H9 (cell line): ENCODE data around the gene GALNT9. TPM values are rescaled to one million over a fixed set of nuclear protein-coding genes. Genes with fewer than 3 reads are reported as not detected.
A peak's percentile ranks its signal among the peaks of the same experiment; 100 is the strongest.

Source experiments
- DNase-seq: peaks from one replicate; pipeline ENCODE4 v3.0.0-alpha.2; 2017
- H2AFZ ChIP-seq: one replicate; pipeline ENCODE4 v1.6.1; 2013; ENCODE audit warnings: mild to moderate bottlenecking, low read length, control low read depth, moderate library complexity
- H2AK5ac ChIP-seq: 2 replicates; pipeline ENCODE4 v1.6.1; 2013; ENCODE audit warnings: low read length, control low read depth, mixed read lengths; ENCODE audit not compliant: insufficient read length
- H2BK120ac ChIP-seq: one replicate; pipeline ENCODE4 v1.6.1; 2013; ENCODE audit warnings: low read depth, mild to moderate bottlenecking, low read length, control low read depth, inconsistent platforms; ENCODE audit not compliant: poor library complexity, severe bottlenecking
- H2BK12ac ChIP-seq: 2 replicates; pipeline ENCODE4 v1.6.1; 2013; ENCODE audit warnings: low read length, control low read depth, mixed read lengths, low read depth; ENCODE audit not compliant: insufficient read length
- H2BK15ac ChIP-seq: 2 replicates; pipeline ENCODE4 v1.6.1; 2013; ENCODE audit warnings: low read depth, low read length, control low read depth
- H2BK20ac ChIP-seq: one replicate; pipeline ENCODE4 v1.6.1; 2013; ENCODE audit warnings: low read depth, mild to moderate bottlenecking, low read length, control low read depth, inconsistent platforms; ENCODE audit not compliant: poor library complexity, severe bottlenecking
- H2BK5ac ChIP-seq: 2 replicates; pipeline ENCODE4 v1.6.1; 2013; ENCODE audit warnings: low read length, control low read depth, mixed read lengths; ENCODE audit not compliant: insufficient read length
- H3K14ac ChIP-seq: 2 replicates; pipeline ENCODE4 v1.6.1; 2013; ENCODE audit warnings: low read length, control low read depth; ENCODE audit not compliant: insufficient read depth
- H3K18ac ChIP-seq: 2 replicates; pipeline ENCODE4 v1.6.1; 2013; ENCODE audit warnings: low read depth, mild to moderate bottlenecking, mixed read lengths, low read length, control low read depth; ENCODE audit not compliant: insufficient read length
- H3K23ac ChIP-seq: 2 replicates; pipeline ENCODE4 v1.6.1; 2013; ENCODE audit warnings: low read length, control low read depth, mixed read lengths, low read depth; ENCODE audit not compliant: insufficient read length
- H3K23me2 ChIP-seq: 2 replicates; pipeline ENCODE4 v1.6.1; 2013; ENCODE audit warnings: low read depth, mild to moderate bottlenecking, mixed read lengths, low read length, control low read depth; ENCODE audit not compliant: insufficient read length, poor library complexity, severe bottlenecking
- H3K27ac ChIP-seq: 2 replicates; pipeline ENCODE4 v1.5.1; 2013; ENCODE audit warnings: low read length, control low read depth, mixed read lengths, low read depth; ENCODE audit not compliant: insufficient read length
- H3K27me3 ChIP-seq: 2 replicates; pipeline ENCODE4 v1.6.1; 2013; ENCODE audit warnings: low read length, control low read depth, inconsistent platforms; ENCODE audit not compliant: insufficient read depth
- H3K4ac ChIP-seq: 2 replicates; pipeline ENCODE4 v1.6.1; 2013; ENCODE audit warnings: low read depth, mild to moderate bottlenecking, control low read depth, inconsistent platforms, low read length, moderate library complexity
- H3K4me1 ChIP-seq: 2 replicates; pipeline ENCODE4 v1.6.1; 2013; ENCODE audit warnings: low read length, control low read depth, inconsistent platforms; ENCODE audit not compliant: insufficient read depth
- H3K4me2 ChIP-seq: 2 replicates; pipeline ENCODE4 v1.6.1; 2013; ENCODE audit warnings: low read length, control low read depth, mixed read lengths; ENCODE audit not compliant: insufficient read length, insufficient read depth
- H3K56ac ChIP-seq: 2 replicates; pipeline ENCODE4 v1.6.1; 2013; ENCODE audit warnings: low read depth, mild to moderate bottlenecking, mixed read lengths, low read length, control low read depth; ENCODE audit not compliant: insufficient read length
- H3K79me1 ChIP-seq: 2 replicates; pipeline ENCODE4 v1.6.1; 2013; ENCODE audit warnings: low read depth, mild to moderate bottlenecking, moderate library complexity, low read length, control low read depth, inconsistent platforms; ENCODE audit not compliant: insufficient read depth, poor library complexity, severe bottlenecking
- H3K79me2 ChIP-seq: 2 replicates; pipeline ENCODE4 v1.6.1; 2013; ENCODE audit warnings: low read length, control low read depth, inconsistent platforms; ENCODE audit not compliant: insufficient read depth
- H3K9ac ChIP-seq: 2 replicates; pipeline ENCODE4 v1.6.1; 2013; ENCODE audit warnings: low read length, control low read depth, mixed read lengths; ENCODE audit not compliant: insufficient read length; ENCODE audit errors: extremely low read depth
- H3K9me3 ChIP-seq: one replicate; pipeline ENCODE4 v1.6.1; 2013; ENCODE audit warnings: low read depth, low read length, inconsistent platforms; ENCODE audit not compliant: control insufficient read depth
- H3T11ph ChIP-seq: one replicate; pipeline ENCODE4 v1.6.1; 2013; ENCODE audit warnings: mild to moderate bottlenecking, low read length, control low read depth, inconsistent platforms
- H4K20me1 ChIP-seq: one replicate; pipeline ENCODE4 v1.6.1; 2013; ENCODE audit not compliant: control insufficient read depth, insufficient read length, insufficient read depth
- H4K5ac ChIP-seq: 2 replicates; pipeline ENCODE4 v1.6.1; 2013; ENCODE audit warnings: low read depth, mild to moderate bottlenecking, mixed read lengths, low read length, control low read depth; ENCODE audit not compliant: insufficient read length
- H4K8ac ChIP-seq: replicated peaks from 2 replicates; pipeline ENCODE4 v1.6.1; 2013; ENCODE audit warnings: low read length, control low read depth, mixed read lengths, low read depth; ENCODE audit not compliant: insufficient read length
- H4K91ac ChIP-seq: 2 replicates; pipeline ENCODE4 v1.6.1; 2013; ENCODE audit warnings: low read depth, mild to moderate bottlenecking, moderate library complexity, mixed read lengths, low read length, control low read depth; ENCODE audit not compliant: insufficient read length
- H3K27ac Mint-ChIP-seq, 3 experiments: 2 replicates in 2 of 3; 3 replicates in 1 of 3; pipeline ENCODE4 v1.8.0; 2020 to 2021; ENCODE audit warnings: mixed read lengths in 3 of 3, mild to moderate bottlenecking in 1 of 3, moderate library complexity in 1 of 3
- H3K27me3 Mint-ChIP-seq: 2 replicates; pipeline ENCODE4 v1.8.0; 2021; ENCODE audit warnings: low read depth, mild to moderate bottlenecking, moderate library complexity, mixed read lengths
- H3K36me3 Mint-ChIP-seq, 3 experiments: 2 replicates in 2 of 3; 3 replicates in 1 of 3; pipeline ENCODE4 v1.8.0; 2020 to 2021; ENCODE audit warnings: low read depth in 3 of 3, mixed read lengths in 3 of 3; ENCODE audit not compliant: insufficient read depth in 1 of 3
- H3K4me1 Mint-ChIP-seq, 2 experiments: 2 replicates each; pipeline ENCODE4 v1.8.0; 2020; ENCODE audit warnings: mixed read lengths in 2 of 2
- H3K4me3 Mint-ChIP-seq, 2 experiments: 2 replicates in 1 of 2; 3 replicates in 1 of 2; pipeline ENCODE4 v1.8.0; 2020 to 2021; ENCODE audit warnings: mild to moderate bottlenecking in 2 of 2, mixed read lengths in 2 of 2, moderate library complexity in 1 of 2
- H3K9me3 Mint-ChIP-seq, 2 experiments: 2 replicates in 1 of 2; 3 replicates in 1 of 2; pipeline ENCODE4 v1.8.0; 2020; ENCODE audit warnings: mild to moderate bottlenecking in 2 of 2, mixed read lengths in 2 of 2, moderate library complexity in 1 of 2
- CTCF ChIP-seq: fragments of 200-600 bp; sonication (generic); conservative IDR thresholded peaks from 3 replicates; pipeline ENCODE4 v1.8.0; 2021; ENCODE audit warnings: antibody characterized with exemption, mild to moderate bottlenecking
- WGBS: extraction: QIAGEN DNeasy Blood & Tissue Kit; methylation state at CpG from one replicate; pipeline ENCODE4 v1.1.7; 2013; ENCODE audit warnings: missing lambda C conversion rate, low lambda C conversion rate, mixed read lengths; ENCODE audit not compliant: insufficient read length; ENCODE audit errors: extremely low coverage; 5-methylcytosine and 5-hydroxymethylcytosine counted together
- total RNA-seq: library from RNA; stranded (reverse); gene quantifications from 2 replicates; pipeline ENCODE4 v1.2.1, GENCODE V29; 2021

Gene GALNT9
- total RNA-seq, 1 experiment from 2014 or later = 0.35 TPM

GRCh38 chr12:132191715-132192553, 137.5 kb downstream of the GALNT9 start:
- H3K27me3 Mint-ChIP-seq = peaks cover 93% of the 10 kb centered on the region
- Histone ChIP-seq H3K27me3 (peaks cover 6% of the 10 kb centered on the region; the same call in 1 of the 2 replicates), H3K14ac (no peak overlapping the region)

More at GRCh38 chr12:132191715-132192553, 137.5 kb downstream of the GALNT9 start:
- Histone ChIP-seq H3K4me1 (no peaks in the 10 kb centered on the region), H4K5ac (no peak overlapping the region), H2BK120ac (no peak overlapping the region), H3K23me2 (peaks cover 11% of the 10 kb centered on the region), H2BK15ac (no peak overlapping the region), H3K23ac (no peak overlapping the region), H4K20me1 (no peaks in the 10 kb centered on the region), H4K8ac (no peak overlapping the region), H3K79me2 (no peaks in the 10 kb centered on the region), H3K9ac (no peak overlapping the region), H4K91ac (no peak overlapping the region), H2BK20ac (no peak overlapping the region), H2AK5ac (no peak overlapping the region), H3K4ac (no peak overlapping the region), H3K79me1 (no peaks in the 10 kb centered on the region), H2BK5ac (no peak overlapping the region), H2AFZ (no peak overlapping the region), H3K27ac (no peak overlapping the region), H3K18ac (no peak overlapping the region), H3K4me2 (no peak overlapping the region), H3K56ac (no peak overlapping the region), H2BK12ac (no peak overlapping the region), H3T11ph (no peak overlapping the region), H3K9me3 (peaks cover 8% of the 10 kb centered on the region)
- DNase-seq = no peak
- no CpG with 5 or more reads among the region's 31 CpGs for WGBS
- Mint-ChIP-seq H3K9me3 (peaks cover 14 to 20% of the 10 kb centered on the region in 2 experiments), H3K4me1 (peaks cover 3 to 6% of the 10 kb centered on the region in 2 experiments), H3K4me3 (no peak overlapping the region), H3K36me3 (peaks cover 4 to 12% (median 9%) of the 10 kb centered on the region in 3 experiments; a peak in 5 of 7 replicates), H3K27ac (no peak overlapping the region)
- TF ChIP-seq CTCF = 0 out of 3 replicates have a peak, but pooled peaks have one; percentile 16
